GM12891 (cell line): ENCODE measurements around the gene SORBS1.

Experiments
- POLR2A ChIP-seq: IDR thresholded peaks from 2 replicates; pipeline ENCODE4 v1.6.1; 2011; ENCODE audit warnings: low read depth, low read length, control low read depth
- POLR2AphosphoS5 ChIP-seq: IDR thresholded peaks from 2 replicates; pipeline ENCODE4 v1.6.1; 2011; ENCODE audit warnings: low read depth, low read length, control low read depth
- TAF1 ChIP-seq: IDR thresholded peaks from 2 replicates; pipeline ENCODE4 v1.6.1; 2011; ENCODE audit warnings: low read depth, low read length, control low read depth

- no peak for TF ChIP-seq POLR2AphosphoS5
- no peak for TF ChIP-seq POLR2A
- TF ChIP-seq TAF1 = no peak
Measured at GRCh38 chr10:95413588-95413987, 147.6 kb downstream of the SORBS1 start.
